ENCODE results near the gene JOSD1.

The JOSD1 gene

GRCh38 chr22:38724926-38725571 lies 24.3 kb upstream of the JOSD1 start:
- DNase-seq = no peak
- Histone ChIP-seq H3K27me3 (replicated peaks; ENCODE audit: control insufficient read depth, insufficient read depth, low read length, poor library complexity, severe bottlenecking) (no peaks in the 10 kb centered on the region), H3K36me3 (ENCODE audit: control insufficient read depth, insufficient read depth, low read length) (peaks cover 82% of the 10 kb centered on the region)

GRCh38 chr22:38724176-38724575 lies 23.4 kb upstream of the JOSD1 start:
- DNase-seq = no peak
- no peak overlapping the region for H3K27ac ChIP-seq (ENCODE audit: insufficient read depth, low read length, poor library complexity, severe bottlenecking)

More at GRCh38 chr22:38724926-38725571, 24.3 kb upstream of the JOSD1 start:
- Histone ChIP-seq H3K27ac (ENCODE audit: insufficient read depth, low read length, poor library complexity, severe bottlenecking) (no peak overlapping the region), H3K4me3 (ENCODE audit: insufficient read depth, low read depth, low read length, poor library complexity, severe bottlenecking) (no peak overlapping the region), H3K9me3 (ENCODE audit: control insufficient read depth, low read length) (no peaks in the 10 kb centered on the region), H3K4me1 (ENCODE audit: control insufficient read depth, insufficient read depth, low read length, poor library complexity, severe bottlenecking) (no peaks in the 10 kb centered on the region)

GRCh38 chr22:38721551-38721950 lies 20.8 kb upstream of the JOSD1 start:
- Histone ChIP-seq H3K27ac (ENCODE audit: insufficient read depth, low read length, poor library complexity, severe bottlenecking) (no peak overlapping the region), H3K36me3 (ENCODE audit: control insufficient read depth, insufficient read depth, low read length) (peaks cover 67% of the 10 kb centered on the region), H3K9me3 (ENCODE audit: control insufficient read depth, low read length) (no peaks in the 10 kb centered on the region), H3K27me3 (replicated peaks; ENCODE audit: control insufficient read depth, insufficient read depth, low read length, poor library complexity, severe bottlenecking) (no peaks in the 10 kb centered on the region), H3K4me3 (ENCODE audit: insufficient read depth, low read depth, low read length, poor library complexity, severe bottlenecking) (no peak overlapping the region), H3K4me1 (ENCODE audit: control insufficient read depth, insufficient read depth, low read length, poor library complexity, severe bottlenecking) (no peaks in the 10 kb centered on the region)
- DNase-seq = no peak

More at GRCh38 chr22:38724176-38724575, 23.4 kb upstream of the JOSD1 start:
- no peaks in the 10 kb centered on the region for H3K9me3 ChIP-seq (ENCODE audit: control insufficient read depth, low read length)
- H3K27me3 ChIP-seq (replicated peaks; ENCODE audit: control insufficient read depth, insufficient read depth, low read length, poor library complexity, severe bottlenecking) = no peaks in the 10 kb centered on the region
- no peak overlapping the region for H3K4me3 ChIP-seq (ENCODE audit: insufficient read depth, low read depth, low read length, poor library complexity, severe bottlenecking)
- H3K4me1 ChIP-seq (ENCODE audit: control insufficient read depth, insufficient read depth, low read length, poor library complexity, severe bottlenecking) = no peaks in the 10 kb centered on the region
- H3K36me3 ChIP-seq (ENCODE audit: control insufficient read depth, insufficient read depth, low read length) = peaks cover 73% of the 10 kb centered on the region

- Histone ChIP-seq H3K27me3 (replicated peaks; ENCODE audit: control insufficient read depth, insufficient read depth, low read length, poor library complexity, severe bottlenecking) (no peaks in the 10 kb centered on the region), H3K4me1 (ENCODE audit: control insufficient read depth, insufficient read depth, low read length, poor library complexity, severe bottlenecking) (no peaks in the 10 kb centered on the region), H3K9me3 (ENCODE audit: control insufficient read depth, low read length) (no peaks in the 10 kb centered on the region), H3K4me3 (ENCODE audit: insufficient read depth, low read depth, low read length, poor library complexity, severe bottlenecking) (no peak overlapping the region), H3K36me3 (ENCODE audit: control insufficient read depth, insufficient read depth, low read length) (peaks cover 67% of the 10 kb centered on the region), H3K27ac (ENCODE audit: insufficient read depth, low read length, poor library complexity, severe bottlenecking) (no peak overlapping the region)
- no peak for DNase-seq
Measured at GRCh38 chr22:38720350-38720749, 19.6 kb upstream of the JOSD1 start.

GRCh38 chr22:38719196-38719595 lies 18.5 kb upstream of the JOSD1 start:
- Histone ChIP-seq H3K27ac (ENCODE audit: insufficient read depth, low read length, poor library complexity, severe bottlenecking) (no peak overlapping the region), H3K4me3 (ENCODE audit: insufficient read depth, low read depth, low read length, poor library complexity, severe bottlenecking) (no peak overlapping the region), H3K9me3 (ENCODE audit: control insufficient read depth, low read length) (no peaks in the 10 kb centered on the region), H3K36me3 (ENCODE audit: control insufficient read depth, insufficient read depth, low read length) (peaks cover 59% of the 10 kb centered on the region), H3K4me1 (ENCODE audit: control insufficient read depth, insufficient read depth, low read length, poor library complexity, severe bottlenecking) (no peaks in the 10 kb centered on the region), H3K27me3 (replicated peaks; ENCODE audit: control insufficient read depth, insufficient read depth, low read length, poor library complexity, severe bottlenecking) (no peaks in the 10 kb centered on the region)
- DNase-seq = no peak

- Histone ChIP-seq H3K27ac (ENCODE audit: insufficient read depth, low read length, poor library complexity, severe bottlenecking) (no peak overlapping the region), H3K36me3 (ENCODE audit: control insufficient read depth, insufficient read depth, low read length) (peaks cover 51% of the 10 kb centered on the region)
Measured at GRCh38 chr22:38718414-38718813, 17.7 kb upstream of the JOSD1 start.

GRCh38 chr22:38717244-38717643 lies 16.5 kb upstream of the JOSD1 start:
- Histone ChIP-seq H3K4me1 (ENCODE audit: control insufficient read depth, insufficient read depth, low read length, poor library complexity, severe bottlenecking) (no peaks in the 10 kb centered on the region), H3K36me3 (ENCODE audit: control insufficient read depth, insufficient read depth, low read length) (peaks cover 39% of the 10 kb centered on the region), H3K27me3 (replicated peaks; ENCODE audit: control insufficient read depth, insufficient read depth, low read length, poor library complexity, severe bottlenecking) (no peaks in the 10 kb centered on the region), H3K27ac (ENCODE audit: insufficient read depth, low read length, poor library complexity, severe bottlenecking) (no peak overlapping the region), H3K4me3 (ENCODE audit: insufficient read depth, low read depth, low read length, poor library complexity, severe bottlenecking) (no peak overlapping the region), H3K9me3 (ENCODE audit: control insufficient read depth, low read length) (no peaks in the 10 kb centered on the region)
- no peak for DNase-seq

More at GRCh38 chr22:38718414-38718813, 17.7 kb upstream of the JOSD1 start:
- H3K9me3 ChIP-seq (ENCODE audit: control insufficient read depth, low read length) = no peaks in the 10 kb centered on the region
- H3K4me3 ChIP-seq (ENCODE audit: insufficient read depth, low read depth, low read length, poor library complexity, severe bottlenecking) = no peak overlapping the region
- DNase-seq = no peak
- H3K4me1 ChIP-seq (ENCODE audit: control insufficient read depth, insufficient read depth, low read length, poor library complexity, severe bottlenecking) = no peaks in the 10 kb centered on the region
- H3K27me3 ChIP-seq (replicated peaks; ENCODE audit: control insufficient read depth, insufficient read depth, low read length, poor library complexity, severe bottlenecking) = no peaks in the 10 kb centered on the region

GRCh38 chr22:38716826-38717225 lies 16.1 kb upstream of the JOSD1 start:
- H3K4me3 ChIP-seq (ENCODE audit: insufficient read depth, low read depth, low read length, poor library complexity, severe bottlenecking) = no peak overlapping the region
- H3K9me3 ChIP-seq (ENCODE audit: control insufficient read depth, low read length) = no peaks in the 10 kb centered on the region
- no peaks in the 10 kb centered on the region for H3K27me3 ChIP-seq (replicated peaks; ENCODE audit: control insufficient read depth, insufficient read depth, low read length, poor library complexity, severe bottlenecking)
- H3K4me1 ChIP-seq (ENCODE audit: control insufficient read depth, insufficient read depth, low read length, poor library complexity, severe bottlenecking) = no peaks in the 10 kb centered on the region
- peaks cover 38% of the 10 kb centered on the region for H3K36me3 ChIP-seq (ENCODE audit: control insufficient read depth, insufficient read depth, low read length)
- no peak overlapping the region for H3K27ac ChIP-seq (ENCODE audit: insufficient read depth, low read length, poor library complexity, severe bottlenecking)
- no peak for DNase-seq

- no peak overlapping the region for H3K4me3 ChIP-seq (ENCODE audit: insufficient read depth, low read depth, low read length, poor library complexity, severe bottlenecking)
- no peak for DNase-seq
- no peak overlapping the region for H3K27ac ChIP-seq (ENCODE audit: insufficient read depth, low read length, poor library complexity, severe bottlenecking)
- H3K36me3 ChIP-seq (ENCODE audit: control insufficient read depth, insufficient read depth, low read length) = peaks cover 36% of the 10 kb centered on the region
- H3K9me3 ChIP-seq (ENCODE audit: control insufficient read depth, low read length) = no peaks in the 10 kb centered on the region
- no peaks in the 10 kb centered on the region for H3K4me1 ChIP-seq (ENCODE audit: control insufficient read depth, insufficient read depth, low read length, poor library complexity, severe bottlenecking)
- no peaks in the 10 kb centered on the region for H3K27me3 ChIP-seq (replicated peaks; ENCODE audit: control insufficient read depth, insufficient read depth, low read length, poor library complexity, severe bottlenecking)
Measured at GRCh38 chr22:38716271-38716670, 15.5 kb upstream of the JOSD1 start.

GRCh38 chr22:38715852-38716251 lies 15.1 kb upstream of the JOSD1 start:
- Histone ChIP-seq H3K36me3 (ENCODE audit: control insufficient read depth, insufficient read depth, low read length) (peaks cover 35% of the 10 kb centered on the region), H3K27me3 (replicated peaks; ENCODE audit: control insufficient read depth, insufficient read depth, low read length, poor library complexity, severe bottlenecking) (no peaks in the 10 kb centered on the region), H3K4me3 (ENCODE audit: insufficient read depth, low read depth, low read length, poor library complexity, severe bottlenecking) (no peak overlapping the region), H3K27ac (ENCODE audit: insufficient read depth, low read length, poor library complexity, severe bottlenecking) (no peak overlapping the region), H3K9me3 (ENCODE audit: control insufficient read depth, low read length) (no peaks in the 10 kb centered on the region), H3K4me1 (ENCODE audit: control insufficient read depth, insufficient read depth, low read length, poor library complexity, severe bottlenecking) (no peaks in the 10 kb centered on the region)
- DNase-seq = no peak

All from effector memory CD4-positive, alpha-beta T cell (primary cell).